Measurements from ENCODE around the gene TIAM1.

TIAM1 gene

DNA sequence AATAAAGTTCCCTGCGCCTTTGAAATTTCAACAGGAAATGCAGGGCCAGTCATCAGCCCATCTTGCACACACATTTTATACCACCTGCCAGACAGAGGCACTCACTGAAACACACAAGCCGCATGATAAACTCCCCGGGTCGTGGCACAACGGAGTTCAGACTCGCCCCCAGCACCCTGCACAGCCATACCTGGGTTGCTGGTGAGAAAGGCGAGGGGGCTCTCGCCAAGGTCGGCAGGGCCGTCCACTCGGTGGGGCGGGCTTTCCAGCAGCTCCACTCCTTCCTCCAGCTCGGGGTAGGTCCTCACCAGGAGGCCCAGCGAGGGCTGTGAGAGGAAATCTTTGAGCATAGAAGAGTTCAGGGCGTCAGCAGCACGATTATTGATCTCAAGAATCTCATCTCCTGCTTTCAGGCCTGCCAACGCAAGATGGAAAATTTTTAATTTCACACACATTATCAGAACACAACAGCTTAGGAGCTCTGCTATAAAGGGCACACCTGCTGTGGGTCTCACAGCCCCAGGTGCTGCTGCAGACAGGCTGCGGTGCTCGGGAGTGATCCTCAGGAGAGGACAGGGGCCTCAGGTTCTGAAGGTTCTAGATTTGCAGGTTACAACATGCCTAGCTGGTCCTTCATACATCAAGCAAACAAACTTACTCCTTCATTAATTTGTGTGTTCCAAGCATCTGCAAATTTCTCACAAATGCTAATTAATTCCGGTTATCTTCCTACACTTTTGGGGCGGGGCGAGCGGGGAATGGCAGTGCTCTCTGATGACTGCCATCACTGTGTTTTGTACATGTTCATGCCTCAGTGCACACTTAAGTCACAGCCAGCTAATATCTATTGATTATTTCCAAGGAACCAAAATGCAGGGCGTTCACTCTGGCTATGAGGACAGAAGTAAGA is 161.6 kb downstream of the TIAM1 start:
- DNase-seq (ENCODE audit: low read depth in 2 of 3, low spot score in 2 of 3): peak in 2 of 3 experiments; percentile 16 to 44

DNA sequence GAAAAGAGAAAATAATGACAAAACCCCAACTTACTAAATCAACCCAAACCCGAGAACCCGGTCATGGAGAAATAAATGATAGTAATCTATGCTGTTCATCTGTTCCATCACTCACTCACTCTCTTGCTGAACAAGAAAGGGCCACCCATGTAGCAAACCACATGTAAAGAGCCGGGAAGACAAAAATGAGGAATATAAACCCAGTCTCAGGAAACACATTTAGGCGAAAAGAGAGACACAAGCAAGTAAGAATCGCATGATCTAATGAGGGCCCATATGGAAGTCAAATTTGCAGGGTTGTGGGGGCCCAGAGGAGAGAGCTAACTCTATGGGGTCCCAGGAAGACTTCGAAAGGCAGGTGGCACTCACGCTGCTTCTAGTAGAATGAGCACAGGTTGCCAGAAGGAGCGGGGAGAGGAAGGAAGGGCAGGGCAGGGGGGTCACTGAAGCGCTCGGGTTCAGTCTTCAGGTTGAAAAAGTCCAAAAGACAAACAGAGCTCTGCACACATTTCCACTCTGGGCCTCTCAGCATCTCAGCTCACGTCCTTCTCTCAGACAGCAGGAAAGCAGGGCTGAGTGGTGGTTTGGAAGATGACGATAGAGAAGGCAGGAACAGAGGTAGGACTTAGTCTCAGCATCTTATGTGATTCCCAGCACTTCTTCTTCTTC is 162.8 kb downstream of the TIAM1 start:
- no peak for DNase-seq (ENCODE audit: low read depth in 2 of 3, low spot score in 2 of 3)

DNA sequence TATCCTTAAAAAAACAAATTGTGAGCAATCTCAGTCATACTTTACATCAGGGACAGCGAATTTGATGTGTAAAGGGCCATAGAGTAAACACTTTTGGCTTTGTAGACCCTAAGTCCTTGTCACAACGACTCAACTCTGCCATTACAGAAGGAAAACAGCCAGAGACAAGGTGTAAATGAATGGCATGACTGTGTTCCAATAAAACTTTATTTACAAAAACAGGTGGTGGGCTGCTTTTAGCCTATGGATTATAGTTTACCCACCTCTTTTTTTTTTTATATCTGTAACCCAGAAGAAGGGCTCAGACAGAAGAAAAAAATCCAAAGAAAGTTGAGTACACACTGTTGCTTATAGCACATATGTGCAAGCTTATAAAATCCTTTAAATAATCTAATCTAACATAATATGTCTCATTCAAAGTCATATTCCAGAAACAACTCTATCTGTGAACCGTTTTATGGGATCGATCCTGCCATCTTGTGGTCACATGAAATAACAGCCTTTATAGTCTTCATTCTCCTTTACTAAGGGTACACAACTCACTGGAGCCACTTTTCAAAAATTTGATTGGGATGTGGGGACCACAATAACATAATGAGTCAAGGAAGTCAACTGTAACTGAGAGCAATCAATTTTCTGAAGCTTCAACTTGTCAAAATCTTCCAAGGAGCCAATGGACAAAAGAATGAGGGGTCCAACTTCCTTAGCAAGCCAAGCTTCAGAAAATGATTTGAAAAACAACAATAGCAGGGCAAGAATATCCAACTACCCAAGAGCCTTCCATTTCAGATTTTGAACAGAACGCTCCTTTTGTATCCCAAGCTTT is 163.6 kb downstream of the TIAM1 start:
- DNase-seq (ENCODE audit: low read depth in 2 of 3, low spot score in 2 of 3): no peak

DNA sequence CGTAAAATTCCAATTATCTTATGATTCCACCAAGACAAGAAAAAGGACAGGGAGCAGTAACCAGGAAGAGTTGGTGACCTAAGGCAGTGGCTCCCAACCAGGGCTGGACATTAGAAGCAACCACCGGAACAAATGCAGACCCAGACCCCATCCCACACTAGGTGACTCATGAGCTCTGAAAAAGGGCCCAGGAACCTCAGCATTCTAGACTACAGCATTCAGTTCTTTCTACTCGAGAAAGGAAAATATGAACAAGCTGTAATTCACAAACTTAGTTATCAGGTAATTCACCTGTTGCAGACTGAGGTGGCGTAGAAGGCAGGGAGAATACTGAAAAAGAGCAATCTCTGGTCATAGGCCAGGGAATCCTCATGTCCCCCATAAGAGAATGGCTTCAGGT is 167.3 kb downstream of the TIAM1 start:
- no peak for DNase-seq (ENCODE audit: low read depth in 2 of 3, low spot score in 2 of 3)

DNA sequence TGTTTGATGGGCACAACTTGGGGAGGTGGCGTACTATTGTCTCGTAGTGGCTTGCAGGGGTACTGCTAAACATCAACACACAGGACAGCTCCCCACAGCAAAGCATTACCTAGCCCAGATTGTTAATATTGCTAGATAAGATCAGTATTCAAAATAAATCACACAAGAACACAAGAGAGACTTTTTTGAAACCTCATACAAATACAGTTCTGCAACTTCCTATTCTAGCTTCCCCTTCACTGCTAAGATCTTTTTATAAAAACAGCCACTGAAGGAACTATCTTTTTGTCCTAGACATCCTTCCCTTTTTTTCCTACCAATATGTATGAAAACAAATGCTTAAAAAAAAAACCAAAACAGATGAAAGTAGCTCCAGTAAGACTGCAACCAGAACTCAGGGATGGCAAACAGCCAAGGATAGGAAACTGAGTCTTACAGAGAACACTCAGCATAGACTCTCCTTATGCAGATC is 167.9 kb downstream of the TIAM1 start:
- DNase-seq (ENCODE audit: low read depth in 2 of 3, low spot score in 2 of 3): no peak

DNA sequence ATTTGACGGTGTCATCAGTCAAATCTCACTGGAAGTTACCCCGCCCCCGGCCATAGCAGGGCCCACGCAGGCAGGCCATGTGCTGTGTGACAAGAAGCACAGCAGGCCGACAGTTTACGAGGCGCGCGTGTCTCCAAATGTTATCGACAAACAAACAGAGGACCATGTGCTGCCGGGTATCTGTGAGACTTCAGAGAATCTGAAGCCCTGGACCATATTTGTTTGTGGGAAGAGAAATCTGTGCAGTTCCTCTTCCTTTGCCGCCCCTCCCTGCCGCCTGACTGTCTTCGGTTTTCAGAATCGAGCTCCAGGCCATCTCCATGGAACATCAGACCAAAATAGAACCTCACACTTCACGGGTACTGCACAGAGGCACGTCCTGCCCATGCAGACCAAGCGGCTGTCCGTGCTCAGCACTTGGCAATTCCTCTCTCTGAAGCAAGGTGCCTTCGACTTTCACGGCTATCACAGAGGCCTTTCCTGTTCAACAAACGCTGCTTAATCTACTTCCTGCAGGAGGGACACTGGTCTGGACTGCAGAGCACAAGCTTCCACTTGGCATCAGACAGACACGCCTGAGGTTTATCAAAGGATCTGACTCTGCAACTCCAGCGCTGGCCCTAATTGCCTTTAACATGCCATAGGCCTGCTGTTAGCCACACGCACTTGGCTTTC is 170.0 kb downstream of the TIAM1 start:
- DNase-seq (ENCODE audit: low read depth in 2 of 3, low spot score in 2 of 3): no peak

- DNase-seq (ENCODE audit: low read depth in 2 of 3, low spot score in 2 of 3): no peak
These were observed 171.7 kb downstream of the TIAM1 start for GRCh38 chr21:31172328-31172727.

- DNase-seq (ENCODE audit: low read depth in 2 of 3, low spot score in 2 of 3): no peak
These were observed 179.1 kb downstream of the TIAM1 start for GRCh38 chr21:31164713-31165694.

DNA sequence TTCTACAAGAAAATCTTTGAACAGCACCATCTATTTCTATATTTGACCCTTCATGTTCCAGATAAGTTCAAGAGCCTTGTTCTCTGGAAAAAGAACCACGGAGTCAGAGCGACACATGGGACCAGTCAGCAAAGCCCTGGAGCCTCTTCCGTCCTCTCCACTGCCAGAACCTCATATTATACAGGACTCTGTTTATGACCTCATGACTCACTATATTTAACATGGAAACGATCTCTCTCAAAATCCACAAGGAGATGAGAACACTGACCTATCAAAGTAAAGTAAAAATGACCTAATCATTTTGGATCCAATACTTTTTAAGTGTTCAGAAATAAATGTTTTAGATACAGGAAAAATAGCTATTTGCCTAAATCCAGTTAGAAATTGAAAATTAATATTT is 181.2 kb downstream of the TIAM1 start:
- no peak for DNase-seq (ENCODE audit: low read depth in 2 of 3, low spot score in 2 of 3)

DNA sequence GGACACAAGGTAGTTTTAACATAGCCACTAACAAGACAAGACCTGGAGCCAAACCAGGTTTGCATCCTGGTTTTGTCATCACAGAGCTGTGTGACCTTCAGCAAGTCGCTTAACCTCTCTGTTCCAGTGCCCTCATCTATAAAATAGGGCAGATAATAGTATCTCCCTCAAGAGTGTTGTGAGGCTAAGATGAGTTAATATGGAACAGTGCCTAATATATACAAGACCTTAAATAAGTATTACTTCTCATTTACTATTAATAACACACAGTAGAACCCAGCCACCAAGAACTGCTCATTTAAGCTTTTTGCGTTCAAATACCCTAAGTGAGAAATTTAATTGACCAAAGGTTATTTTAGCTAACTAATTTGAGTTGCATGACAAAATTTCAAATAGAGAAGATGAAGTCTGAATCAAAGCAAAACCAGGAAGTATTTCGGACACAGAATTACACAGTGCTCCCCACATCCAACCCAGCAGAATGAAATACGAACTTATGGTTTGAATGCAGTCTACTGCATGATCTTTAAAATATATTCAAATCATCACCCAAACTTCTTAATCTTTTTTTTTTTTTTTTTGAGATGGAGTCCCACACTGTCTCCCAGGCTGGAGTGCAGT is 181.9 kb downstream of the TIAM1 start:
- no peak for DNase-seq (ENCODE audit: low read depth in 2 of 3, low spot score in 2 of 3)

- no peak for DNase-seq (ENCODE audit: low read depth in 2 of 3, low spot score in 2 of 3)
These were observed 182.9 kb downstream of the TIAM1 start for GRCh38 chr21:31161157-31161556.

GRCh38 chr21:31159808-31160207 is 184.3 kb downstream of the TIAM1 start:
- DNase-seq (ENCODE audit: low read depth in 2 of 3, low spot score in 2 of 3): no peak

GRCh38 chr21:31158789-31159581 is 185.1 kb downstream of the TIAM1 start:
- DNase-seq (ENCODE audit: low read depth in 2 of 3, low spot score in 2 of 3): no peak

DNA sequence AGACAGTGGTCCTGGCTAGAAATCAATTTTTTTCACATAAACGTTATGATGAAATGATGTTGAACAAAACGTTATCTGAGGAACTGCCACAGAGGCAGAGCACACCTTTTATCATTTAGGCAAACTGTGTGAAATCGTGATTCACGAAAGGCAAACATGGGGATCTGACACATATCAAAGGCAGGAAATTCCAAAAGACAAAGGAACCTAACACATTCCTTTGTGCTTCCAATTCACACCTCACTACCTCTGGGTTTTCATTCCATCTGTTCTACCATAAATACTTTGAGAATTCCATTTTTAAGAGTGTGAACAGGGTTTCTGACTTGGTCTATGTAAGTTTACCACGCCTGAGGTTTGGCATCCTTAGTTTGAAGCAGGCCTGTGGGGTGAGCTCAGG is 186.3 kb downstream of the TIAM1 start:
- DNase-seq (ENCODE audit: low read depth in 2 of 3, low spot score in 2 of 3): no peak

GRCh38 chr21:31156662-31157061 is 187.4 kb downstream of the TIAM1 start:
- no peak for DNase-seq (ENCODE audit: low read depth in 2 of 3, low spot score in 2 of 3)

DNA sequence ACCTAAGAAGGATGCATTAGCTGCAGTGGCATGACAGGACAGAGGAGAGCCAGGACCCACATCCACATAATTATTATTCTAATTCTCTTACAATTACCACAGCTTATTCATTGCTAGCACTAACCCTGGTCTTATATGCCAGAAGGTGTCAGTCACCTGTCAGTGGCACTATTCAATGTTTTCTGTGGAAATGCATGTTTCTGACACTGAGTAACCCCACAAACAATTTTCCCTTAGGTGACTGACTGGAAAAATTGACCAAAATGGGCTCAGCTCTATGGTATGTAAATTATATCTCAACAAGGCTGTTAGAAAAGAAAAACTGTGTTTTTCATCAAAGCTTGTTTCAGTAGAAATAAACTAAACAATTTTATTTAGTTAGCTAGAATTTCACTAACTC is 187.9 kb downstream of the TIAM1 start:
- DNase-seq (ENCODE audit: low read depth in 2 of 3, low spot score in 2 of 3): no peak

DNA sequence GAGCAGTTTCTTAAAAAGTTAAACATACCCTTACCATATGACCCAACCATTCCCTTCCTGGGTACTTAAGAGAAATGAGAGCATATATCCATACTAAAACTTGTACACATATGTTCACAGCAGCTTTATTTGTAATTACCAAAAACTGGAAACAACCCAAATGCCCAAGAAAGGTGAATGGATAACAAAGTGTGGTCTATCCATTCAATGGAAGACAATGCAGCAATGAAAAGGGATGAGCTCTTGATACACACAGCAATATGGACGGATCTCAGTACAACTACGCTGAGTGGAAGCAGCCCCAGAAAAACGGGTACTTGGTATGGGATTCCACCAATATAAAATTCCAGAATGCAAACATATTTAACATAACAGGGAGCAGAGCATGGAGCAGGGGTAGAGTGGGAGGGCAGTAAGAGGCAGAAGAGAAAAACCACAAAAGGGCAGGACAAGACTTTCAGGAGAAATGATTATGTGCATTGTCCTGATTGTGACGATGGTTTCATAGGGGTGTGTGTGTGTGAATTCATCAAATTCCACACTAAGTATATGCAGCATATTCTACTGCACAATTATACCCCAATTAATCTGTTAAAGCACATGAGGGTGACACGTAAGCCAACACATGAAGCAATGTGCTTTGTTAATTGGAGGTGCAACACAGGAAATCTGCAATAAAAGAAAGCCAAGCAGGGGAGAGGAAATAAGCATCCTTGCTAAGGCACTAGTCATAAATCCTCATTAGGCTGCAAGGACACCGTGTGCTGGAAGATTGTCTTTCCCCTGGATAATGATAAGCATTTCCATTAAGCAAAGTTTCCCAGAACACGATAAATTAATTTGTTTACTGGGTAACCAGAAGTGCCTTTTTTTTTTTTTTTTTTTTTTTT is 192.7 kb downstream of the TIAM1 start:
- DNase-seq (ENCODE audit: low read depth in 2 of 3, low spot score in 2 of 3): no peak

DNA sequence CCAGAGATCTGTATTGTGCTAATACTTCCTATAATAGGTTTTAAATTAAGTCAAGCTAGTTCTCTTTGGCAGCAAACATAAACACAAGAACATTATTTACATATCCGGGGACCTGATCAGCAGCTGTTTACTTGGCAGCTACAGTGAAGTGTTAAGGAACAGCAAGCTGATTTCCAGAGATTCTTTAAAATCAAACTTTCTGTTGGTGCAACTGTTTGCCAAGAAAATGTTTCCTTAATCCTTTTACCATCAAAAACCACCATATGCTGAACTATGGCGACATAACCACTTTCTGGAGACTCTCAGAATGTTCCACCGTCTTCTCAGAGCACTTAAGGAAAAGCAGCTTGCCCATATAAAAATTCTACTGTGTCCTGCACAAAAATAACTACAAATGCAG is 198.8 kb downstream of the TIAM1 start:
- no peak for DNase-seq (ENCODE audit: low read depth in 2 of 3, low spot score in 2 of 3)

Measured in activated CD8-positive, alpha-beta memory T cell treated with anti-CD3 and anti-CD28 coated beads for 48 hours (primary cell).